PC-3 (cell line): ENCODE results near the gene DNAI4. TPM values are rescaled to one million over a fixed set of nuclear protein-coding genes. Genes with fewer than 3 reads are reported as not detected.
A peak's percentile ranks its signal among the peaks of the same experiment; 100 is the strongest.

Experiments
- ATAC-seq: fragments of 200-7000 bp; cut with Tn5 transposase; 2 replicates; pipeline ENCODE4 v1.9.1; 2020; ENCODE audit warnings: mild to moderate bottlenecking, moderate library complexity
- BruUV-seq: library from RNA; stranded (reverse); fragments of 400-500 nt; replicated peaks from 2 replicates; lab custom pipeline; 2021; lab: Mats Ljungman, UMichigan
- CTCF ChIA-PET: fragments of 300-600 bp; sonication (Branson Sonifier 250); formaldehyde crosslinking; loops from one replicate; lab custom pipeline; 2022; ENCODE audit warnings: antibody characterized with exemption; lab: Charles Lee
- POLR2A ChIA-PET: fragments of 300-600 bp; sonication (Branson Sonifier 250); formaldehyde crosslinking; loops from one replicate; lab custom pipeline; 2022; ENCODE audit warnings: antibody characterized with exemption; ENCODE audit not compliant: unreplicated experiment; lab: Charles Lee
- DNase-seq: peaks from one replicate; pipeline ENCODE4 v3.0.0-alpha.2; 2015
- H2AFZ ChIP-seq: fragments of 300-600 bp; sonication (generic); 2 replicates; pipeline ENCODE4 v1.6.0; 2016; ENCODE audit warnings: antibody characterized with exemption, low read length
- H3F3A ChIP-seq: fragments of 300-600 bp; sonication (generic); one replicate; pipeline ENCODE4 v1.6.0; 2017; ENCODE audit warnings: antibody characterized with exemption, low read length, control low read depth, mild to moderate bottlenecking; ENCODE audit not compliant: unreplicated experiment
- H3K27ac ChIP-seq: fragments of 300-600 bp; sonication (generic); 2 replicates; pipeline ENCODE4 v1.5.1; 2016; ENCODE audit warnings: mild to moderate bottlenecking, low read length
- H3K27me3 ChIP-seq: fragments of 300-600 bp; sonication (generic); 2 replicates; pipeline ENCODE4 v1.6.1; 2016; ENCODE audit warnings: low read length, mixed read lengths
- H3K36me3 ChIP-seq: fragments of 300-600 bp; sonication (generic); 2 replicates; pipeline ENCODE4 v1.6.1; 2016; ENCODE audit warnings: low read depth, mixed run types, low read length, mixed read lengths
- H3K4me1 ChIP-seq: fragments of 300-600 bp; sonication (generic); 2 replicates; pipeline ENCODE4 v1.5.1; 2016; ENCODE audit warnings: low read length; ENCODE audit not compliant: insufficient read depth
- H3K4me2 ChIP-seq: fragments of 300-600 bp; sonication (generic); 2 replicates; pipeline ENCODE4 v1.6.0; 2016; ENCODE audit warnings: low read length
- H3K4me3 ChIP-seq: fragments of 300-600 bp; sonication (generic); 2 replicates; pipeline ENCODE4 v1.5.1; 2016; ENCODE audit warnings: mild to moderate bottlenecking, low read length, mixed read lengths
- H3K79me2 ChIP-seq: fragments of 300-600 bp; sonication (generic); 2 replicates; pipeline ENCODE4 v1.6.1; 2017; ENCODE audit warnings: low read length, mixed read lengths
- H3K9ac ChIP-seq: fragments of 300-600 bp; sonication (generic); 2 replicates; pipeline ENCODE4 v1.6.0; 2016; ENCODE audit warnings: mild to moderate bottlenecking, low read length
- H3K9me2 ChIP-seq: fragments of 300-600 bp; sonication (generic); replicated peaks from 2 replicates; pipeline ENCODE4 v1.6.1; 2016; ENCODE audit warnings: mixed run types, low read length, mixed read lengths
- H3K9me3 ChIP-seq: fragments of 300-600 bp; sonication (generic); 2 replicates; pipeline ENCODE4 v1.6.1; 2016; ENCODE audit warnings: low read length, mixed read lengths
- H4K20me1 ChIP-seq: fragments of 300-600 bp; sonication (generic); 2 replicates; pipeline ENCODE4 v1.6.1; 2016; ENCODE audit warnings: low read length, mixed read lengths
- EZH2 ChIP-seq: fragments of 300-600 bp; sonication (generic); IDR thresholded peaks from one replicate; pipeline ENCODE4 v1.6.1; 2017; ENCODE audit warnings: antibody characterized with exemption, mild to moderate bottlenecking, low read length; ENCODE audit not compliant: unreplicated experiment
- EZH2phosphoT487 ChIP-seq: fragments of 300-600 bp; sonication (generic); IDR thresholded peaks from 2 replicates; pipeline ENCODE4 v1.6.1; 2018; ENCODE audit warnings: mild to moderate bottlenecking, antibody characterized with exemption, low read length, borderline replicate concordance
- intact Hi-C: fragments of 100-400 bp; cut with micrococcal nuclease; formaldehyde crosslinking; loops from 2 replicates; pipeline ENCODE4 v1.9.0; 2023
- total RNA-seq: library from RNA; depleted of rRNA; stranded (reverse); fragments of >200 nt; gene quantifications from 2 replicates; pipeline ENCODE4 v1.2.3, GENCODE V29; 2014
- TF ChIP-seq, protein P1 (sequence below): fragments of 300-600 bp; sonication (generic); conservative IDR thresholded peaks from 2 replicates; pipeline ENCODE4 v1.5.1; 2017; ENCODE audit warnings: antibody characterized with exemption, low read depth, mild to moderate bottlenecking, low read length

DNAI4 gene
- total RNA-seq, 1 experiment from 2014 or later: 1.6 TPM

DNA sequence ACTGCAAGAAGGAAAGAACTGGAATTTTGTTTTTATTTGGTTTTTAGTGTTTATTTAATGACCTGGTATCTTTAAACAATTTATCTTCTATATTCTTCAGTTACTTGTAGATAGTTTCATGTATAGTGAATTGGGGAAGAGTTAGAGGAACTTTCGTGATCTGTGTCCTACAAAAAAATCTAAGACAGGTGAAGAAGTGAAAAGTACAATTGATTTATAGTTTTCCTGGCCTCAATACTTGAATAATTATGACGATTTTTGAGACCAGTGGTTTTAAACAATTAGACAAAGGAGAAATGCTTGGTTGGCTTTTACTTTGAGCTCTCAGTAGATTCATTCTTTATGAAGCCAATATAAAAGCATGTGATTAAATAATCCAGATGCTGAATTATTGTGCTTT, 7.6 kb upstream of the DNAI4 start:
- Histone ChIP-seq H3K4me1 (peaks cover 32% of the 10 kb centered on the region), H3K27me3 (no peaks in the 10 kb centered on the region), H2AFZ (no peak overlapping the region), H3K9ac (peak overlapping the region; percentile 86), H3K9me3 (no peaks in the 10 kb centered on the region), H4K20me1 (peaks cover 12% of the 10 kb centered on the region; the same call in 1 of the 2 replicates), H3K79me2 (peaks cover 83% of the 10 kb centered on the region), H3K4me2 (peak overlapping the region; percentile 97), H3F3A (no peaks in the 10 kb centered on the region), H3K27ac (no peak overlapping the region), H3K36me3 (no peaks in the 10 kb centered on the region), H3K4me3 (peak overlapping the region; percentile 88), H3K9me2 (no peaks in the 10 kb centered on the region)
- intact Hi-C loops: loop anchor here (5.0 kb wide), 3 partner anchors 120 to 1510 kb away; partner anchors contain the start of genes LEPR, LEPROT and SLC35D1
- TF ChIP-seq, protein P1, sequence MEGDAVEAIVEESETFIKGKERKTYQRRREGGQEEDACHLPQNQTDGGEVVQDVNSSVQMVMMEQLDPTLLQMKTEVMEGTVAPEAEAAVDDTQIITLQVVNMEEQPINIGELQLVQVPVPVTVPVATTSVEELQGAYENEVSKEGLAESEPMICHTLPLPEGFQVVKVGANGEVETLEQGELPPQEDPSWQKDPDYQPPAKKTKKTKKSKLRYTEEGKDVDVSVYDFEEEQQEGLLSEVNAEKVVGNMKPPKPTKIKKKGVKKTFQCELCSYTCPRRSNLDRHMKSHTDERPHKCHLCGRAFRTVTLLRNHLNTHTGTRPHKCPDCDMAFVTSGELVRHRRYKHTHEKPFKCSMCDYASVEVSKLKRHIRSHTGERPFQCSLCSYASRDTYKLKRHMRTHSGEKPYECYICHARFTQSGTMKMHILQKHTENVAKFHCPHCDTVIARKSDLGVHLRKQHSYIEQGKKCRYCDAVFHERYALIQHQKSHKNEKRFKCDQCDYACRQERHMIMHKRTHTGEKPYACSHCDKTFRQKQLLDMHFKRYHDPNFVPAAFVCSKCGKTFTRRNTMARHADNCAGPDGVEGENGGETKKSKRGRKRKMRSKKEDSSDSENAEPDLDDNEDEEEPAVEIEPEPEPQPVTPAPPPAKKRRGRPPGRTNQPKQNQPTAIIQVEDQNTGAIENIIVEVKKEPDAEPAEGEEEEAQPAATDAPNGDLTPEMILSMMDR: no peak
- no peak for TF ChIP-seq EZH2
- ATAC-seq (no peak), DNase-seq (no peak)
- CTCF ChIA-PET: no interaction called here
- POLR2A ChIA-PET: no interaction called here
- no TSS peak for BruUV-seq

DNA sequence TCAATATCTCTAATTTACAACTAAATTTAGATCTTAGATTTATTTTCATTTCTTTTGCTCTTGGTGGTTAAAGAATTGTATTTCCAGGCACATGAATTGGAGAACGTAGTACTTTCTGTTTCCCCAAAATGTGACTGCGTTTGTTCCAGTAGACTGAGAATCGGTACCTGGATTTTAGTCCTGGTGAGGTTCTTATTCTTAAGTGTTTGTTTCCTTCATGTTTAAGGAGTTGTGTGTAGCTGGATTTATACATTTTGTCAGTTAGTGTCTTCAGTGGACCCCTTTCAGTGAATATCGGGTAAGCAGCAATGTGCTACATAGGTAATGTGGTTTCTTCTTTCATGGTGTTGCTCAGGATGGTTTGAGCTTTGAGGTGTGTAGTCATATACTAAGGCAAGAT, 6.9 kb upstream of the DNAI4 start:
- peak overlapping the region; percentile 97 for H3K4me2 ChIP-seq
- CTCF ChIA-PET: no interaction called here
- BruUV-seq: no TSS peak
- no peaks in the 10 kb centered on the region for H3K9me3 ChIP-seq
- H3K4me3 ChIP-seq: peak overlapping the region; percentile 88
- no peaks in the 10 kb centered on the region for H3K36me3 ChIP-seq
- H3K9me2 ChIP-seq: no peaks in the 10 kb centered on the region
- H3F3A ChIP-seq: no peaks in the 10 kb centered on the region
- peaks cover 12% of the 10 kb centered on the region; the same call in 1 of the 2 replicates for H4K20me1 ChIP-seq
- DNase-seq (no peak), ATAC-seq (no peak)
- 0 out of 2 replicates have a peak overlapping the region, but pooled peaks have one; percentile 52 for H2AFZ ChIP-seq
- POLR2A ChIA-PET: no interaction called here
- H3K79me2 ChIP-seq: peaks cover 83% of the 10 kb centered on the region
- no peaks in the 10 kb centered on the region for H3K27me3 ChIP-seq
- peak overlapping the region; percentile 82; the same call in 1 of the 2 replicates for H3K27ac ChIP-seq
- H3K4me1 ChIP-seq: peaks cover 39% of the 10 kb centered on the region
- TF ChIP-seq, protein P1: no peak
- TF ChIP-seq EZH2phosphoT487 (no peak), EZH2 (no peak)
- H3K9ac ChIP-seq: peak overlapping the region; percentile 86
- intact Hi-C loops: loop anchor here (5.0 kb wide), 3 partner anchors 121 to 1509 kb away; partner anchors contain the start of genes LEPR, LEPROT and SLC35D1

DNA sequence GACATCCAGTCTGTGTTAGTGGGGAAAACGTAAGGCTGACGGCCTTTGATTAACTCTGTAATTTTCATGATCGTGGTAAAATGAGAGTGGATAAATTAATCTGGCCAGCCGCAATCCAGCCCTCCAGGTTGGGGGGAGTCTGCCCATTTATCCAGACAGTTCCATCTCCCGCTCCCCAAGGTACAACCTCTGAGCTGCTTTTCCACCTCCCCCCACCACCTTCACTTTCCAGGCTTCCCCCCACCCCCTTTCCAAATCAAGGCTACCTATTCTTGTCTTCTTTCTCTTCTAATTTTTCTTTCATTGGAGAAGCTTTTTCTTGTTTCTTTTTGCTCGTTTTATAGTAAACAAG, 6.1 kb upstream of the DNAI4 start:
- peaks cover 12% of the 10 kb centered on the region; the same call in 1 of the 2 replicates for H4K20me1 ChIP-seq
- ATAC-seq (no peak; the same call in 1 of the 2 replicates), DNase-seq (no peak)
- no peaks in the 10 kb centered on the region for H3K9me3 ChIP-seq
- H3K4me1 ChIP-seq: peaks cover 44% of the 10 kb centered on the region
- ChIA-PET CTCF (no interaction called here), POLR2A (interaction anchor here (0.6 kb wide), 1 partner anchor 863 kb away, joined by 4 read pairs; no protein-coding TSS in a partner anchor)
- intact Hi-C loops: loop anchor here (5.0 kb wide), 3 partner anchors 122 to 1508 kb away; partner anchors contain the start of genes LEPR, LEPROT and SLC35D1
- H3K9ac ChIP-seq: peak overlapping the region; percentile 86
- no peaks in the 10 kb centered on the region for H3K27me3 ChIP-seq
- peak overlapping the region; percentile 97 for H3K4me2 ChIP-seq
- H2AFZ ChIP-seq: peak overlapping the region; percentile 76
- no peaks in the 10 kb centered on the region for H3F3A ChIP-seq
- no peaks in the 10 kb centered on the region for H3K36me3 ChIP-seq
- no TSS peak for BruUV-seq
- peaks cover 83% of the 10 kb centered on the region for H3K79me2 ChIP-seq
- peak overlapping the region; percentile 82 for H3K27ac ChIP-seq
- H3K4me3 ChIP-seq: peak overlapping the region; percentile 88
- TF ChIP-seq, protein P1: no peak
- no peak for TF ChIP-seq EZH2
- TF ChIP-seq EZH2phosphoT487: no peak
- no peaks in the 10 kb centered on the region for H3K9me2 ChIP-seq
